ENCODE results near the gene CLEC18B.
"Not testable (repeated sequence)": the region's sequence is repeated elsewhere in the genome, so short reads cannot be mapped to it uniquely, and the experiment has no call there.

DNA sequence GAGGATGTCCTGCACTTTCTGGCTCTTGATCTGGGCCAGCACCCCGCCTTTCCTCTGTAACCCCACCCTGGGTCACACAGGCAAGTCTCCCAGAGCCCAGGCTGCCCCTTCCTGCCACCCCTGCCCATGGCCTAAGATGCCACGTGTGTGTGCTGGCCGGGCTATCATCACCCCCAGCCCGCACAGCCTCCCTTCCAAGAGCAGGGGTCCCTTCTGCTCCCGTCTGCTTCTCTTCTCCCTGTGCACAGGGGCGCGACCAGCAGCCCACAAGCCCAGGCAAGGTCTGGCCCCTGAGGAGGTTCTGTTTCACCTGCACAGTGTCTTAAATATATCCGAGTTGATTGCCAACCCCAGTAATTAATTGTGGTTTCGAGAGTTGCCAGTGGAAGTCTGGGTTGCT, 10.3 kb downstream of the CLEC18B start:
- TF ChIP-seq, protein P1, sequence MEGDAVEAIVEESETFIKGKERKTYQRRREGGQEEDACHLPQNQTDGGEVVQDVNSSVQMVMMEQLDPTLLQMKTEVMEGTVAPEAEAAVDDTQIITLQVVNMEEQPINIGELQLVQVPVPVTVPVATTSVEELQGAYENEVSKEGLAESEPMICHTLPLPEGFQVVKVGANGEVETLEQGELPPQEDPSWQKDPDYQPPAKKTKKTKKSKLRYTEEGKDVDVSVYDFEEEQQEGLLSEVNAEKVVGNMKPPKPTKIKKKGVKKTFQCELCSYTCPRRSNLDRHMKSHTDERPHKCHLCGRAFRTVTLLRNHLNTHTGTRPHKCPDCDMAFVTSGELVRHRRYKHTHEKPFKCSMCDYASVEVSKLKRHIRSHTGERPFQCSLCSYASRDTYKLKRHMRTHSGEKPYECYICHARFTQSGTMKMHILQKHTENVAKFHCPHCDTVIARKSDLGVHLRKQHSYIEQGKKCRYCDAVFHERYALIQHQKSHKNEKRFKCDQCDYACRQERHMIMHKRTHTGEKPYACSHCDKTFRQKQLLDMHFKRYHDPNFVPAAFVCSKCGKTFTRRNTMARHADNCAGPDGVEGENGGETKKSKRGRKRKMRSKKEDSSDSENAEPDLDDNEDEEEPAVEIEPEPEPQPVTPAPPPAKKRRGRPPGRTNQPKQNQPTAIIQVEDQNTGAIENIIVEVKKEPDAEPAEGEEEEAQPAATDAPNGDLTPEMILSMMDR (optimal IDR thresholded peaks at IDR 0.05 in 1 of 3, IDR thresholded peaks at IDR 0.05 in 1 of 3, conservative IDR thresholded peaks at IDR 0.05 in 1 of 3; ENCODE audit: extremely low read depth in 1 of 3, insufficient read depth in 2 of 3, low read length in 3 of 3): not testable (repeated sequence)
- TF ChIP-seq EZH2 (IDR thresholded peaks at IDR 0.05; ENCODE audit: low read length): not testable (repeated sequence)

Data from keratinocyte (primary cell).